NCI-H2227 (cell line): Measurements from ENCODE around the gene IL1RAPL2.
"Not testable (repeated sequence)": the region's sequence is repeated elsewhere in the genome, so short reads cannot be mapped to it uniquely, and the experiment has no call there.

Source experiments
- DNase-seq: peaks from one replicate; lab custom pipeline; 2025; ENCODE audit not compliant: unreplicated experiment; lab: John Stamatoyannopoulos, UW

IL1RAPL2 gene

DNA sequence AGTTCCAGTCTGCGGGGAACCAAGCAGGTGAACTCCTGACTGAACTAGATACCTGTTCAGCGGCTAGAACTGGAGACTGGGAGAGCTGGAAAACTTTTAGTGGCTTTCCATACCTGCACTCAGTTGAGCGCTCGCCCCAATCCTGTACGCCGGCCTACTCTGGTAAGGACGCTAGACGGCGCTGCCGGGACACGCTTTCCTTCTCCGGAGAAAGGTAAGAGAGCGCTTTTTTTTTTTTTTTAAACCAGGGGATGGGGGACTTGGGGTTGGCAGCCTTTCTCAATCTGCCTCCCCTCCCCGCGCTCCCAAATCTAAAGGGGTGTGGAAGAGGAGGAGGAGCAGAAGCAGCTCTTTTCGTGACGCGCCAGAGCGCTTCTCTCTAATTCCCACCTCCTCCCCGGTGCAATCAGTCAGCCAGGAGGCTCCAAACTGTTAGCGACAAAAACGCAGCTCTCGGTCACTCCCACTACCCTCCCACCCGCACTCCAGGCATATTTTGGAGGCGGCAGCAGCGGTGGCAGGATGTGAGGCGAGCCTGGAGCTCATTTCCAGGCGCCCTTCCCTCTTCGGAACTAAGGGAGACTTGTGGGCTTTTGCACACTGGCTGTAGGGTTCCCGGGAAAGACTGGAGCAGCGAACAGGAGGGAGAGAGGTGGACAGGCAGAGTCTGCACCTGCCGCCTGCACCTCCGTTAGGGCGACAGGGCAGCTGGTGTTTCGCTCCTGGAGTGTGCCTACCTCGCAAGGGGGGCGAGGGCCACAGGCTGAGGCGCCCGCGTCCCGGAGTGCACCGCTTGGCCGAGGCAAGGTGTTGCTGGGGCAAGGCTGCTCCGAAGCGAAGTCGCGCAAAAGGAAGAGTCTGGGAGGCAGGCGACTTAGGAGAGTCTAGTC, at the start of gene IL1RAPL2:
IL1RAPL2 (plus strand) TSS at position 409 of the 890 bp plus-strand sequence.
- DNase-seq: peak; percentile 48

GRCh38 chrX:104522386-104522785, 43.6 kb upstream of the IL1RAPL2 start:
- no peak for DNase-seq

DNA sequence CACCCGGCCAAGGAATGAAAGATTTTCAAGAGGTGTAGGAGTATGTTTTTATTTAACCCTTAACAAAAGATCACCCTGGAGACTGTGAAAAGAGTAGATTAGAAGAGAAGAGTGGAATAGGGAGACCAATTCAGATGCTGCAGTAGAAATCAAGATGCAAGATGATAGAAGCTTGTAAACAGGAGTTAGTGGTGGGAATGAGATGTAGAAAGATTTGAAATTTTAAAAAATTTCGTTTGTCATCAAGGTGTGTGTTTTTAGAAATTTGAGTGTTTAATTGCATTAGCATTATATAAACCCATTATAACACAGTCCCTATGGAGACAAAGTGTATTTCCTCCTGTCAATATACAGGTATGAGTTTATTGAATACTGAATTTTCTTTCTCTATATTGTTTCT, 42.1 kb upstream of the IL1RAPL2 start:
- DNase-seq: no peak

DNA sequence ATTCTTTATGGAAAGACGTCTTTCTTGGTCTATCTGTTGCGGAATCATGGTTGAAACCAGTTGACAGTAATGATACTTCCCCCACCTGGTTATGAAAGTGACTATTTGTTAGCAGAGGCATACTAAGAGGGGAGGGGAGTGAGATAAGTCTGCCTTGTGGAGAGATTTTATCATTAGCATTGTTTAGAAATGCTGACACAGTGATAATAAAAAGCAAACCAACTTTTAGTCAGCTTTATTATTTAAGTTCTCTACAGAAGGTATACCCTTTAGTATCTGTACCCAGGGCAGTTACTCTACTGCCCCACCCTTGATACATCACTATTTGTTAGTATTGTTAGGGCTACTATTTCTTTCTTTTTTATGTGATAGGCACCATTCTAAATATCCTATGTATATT, 26.9 kb upstream of the IL1RAPL2 start:
- DNase-seq: no peak

DNA sequence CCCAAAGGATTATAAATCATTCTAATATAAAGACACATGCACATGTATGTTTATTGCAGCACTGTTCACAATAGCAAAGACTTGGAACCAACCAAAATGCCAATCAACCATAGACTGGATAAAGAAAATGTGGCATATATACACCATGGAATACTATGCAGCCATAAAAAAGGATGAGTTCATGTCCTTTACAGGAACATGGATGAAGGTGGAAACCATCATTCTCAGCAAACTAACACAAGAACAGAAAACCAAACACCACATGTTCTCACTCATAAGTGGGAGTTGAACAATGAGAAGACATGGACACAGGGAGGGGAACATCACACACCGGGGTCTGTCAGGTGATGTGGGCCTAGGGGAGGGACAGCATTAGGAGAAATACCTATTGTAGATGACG, 23.6 kb upstream of the IL1RAPL2 start:
- not testable (repeated sequence) for DNase-seq

DNA sequence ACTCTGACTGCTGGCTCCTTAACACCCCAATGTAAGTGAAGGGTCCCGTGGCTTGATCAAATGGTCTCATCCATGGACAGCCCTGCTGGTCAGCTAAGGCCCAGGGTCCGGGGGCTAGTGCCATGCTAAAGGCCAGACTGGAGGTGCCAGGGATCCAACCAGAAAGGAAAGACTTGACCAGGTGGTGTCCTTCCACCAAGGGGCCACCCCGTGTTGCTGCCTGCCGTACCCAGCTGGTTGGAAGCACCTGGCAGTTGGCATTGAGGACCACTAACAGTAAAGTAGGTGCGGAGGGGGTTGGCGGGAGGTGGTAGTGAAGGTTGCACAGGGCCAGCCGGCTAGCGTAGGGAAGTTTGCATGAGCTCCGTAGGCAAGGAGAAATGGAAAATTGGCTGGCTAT, 1.7 kb upstream of the IL1RAPL2 start:
- DNase-seq: no peak

DNA sequence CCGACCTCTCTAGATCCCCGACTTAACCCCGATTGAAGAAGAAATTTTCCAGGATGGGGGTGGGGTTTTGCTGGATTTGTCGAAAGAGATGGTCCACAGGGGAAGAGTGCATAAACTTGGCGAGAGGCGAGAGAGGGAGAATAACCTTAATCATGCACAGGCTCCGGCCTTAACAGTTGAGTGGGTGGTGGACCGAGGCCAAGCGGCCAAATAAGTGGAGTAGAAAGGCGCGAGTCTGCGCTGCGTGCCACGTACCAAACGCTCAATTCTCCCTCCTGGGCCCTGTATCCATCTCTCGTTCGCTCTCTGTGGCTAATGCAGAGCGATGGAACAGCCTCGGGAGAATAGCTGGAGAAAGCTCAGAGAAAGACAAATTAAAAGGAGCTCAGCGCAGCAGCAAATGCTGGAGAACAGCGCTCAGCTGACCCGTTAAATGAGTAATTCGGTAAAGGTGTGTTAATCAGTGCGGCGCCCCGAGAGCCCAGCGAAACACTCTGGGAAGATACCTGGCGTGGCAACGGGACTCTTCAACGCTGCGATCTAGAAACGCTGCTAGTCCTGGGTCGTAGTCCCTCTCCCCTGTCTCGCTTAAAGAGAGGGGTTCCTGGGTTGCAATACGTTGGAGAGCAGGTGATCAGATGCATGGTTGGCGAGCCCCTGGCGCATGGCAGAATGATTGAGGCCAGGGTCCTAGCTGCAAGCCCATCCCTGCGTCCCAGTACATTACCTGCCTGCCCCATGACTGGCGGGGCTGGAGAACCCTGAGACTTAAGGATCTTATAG, 887 bp upstream of the IL1RAPL2 start:
- no peak for DNase-seq

DNA sequence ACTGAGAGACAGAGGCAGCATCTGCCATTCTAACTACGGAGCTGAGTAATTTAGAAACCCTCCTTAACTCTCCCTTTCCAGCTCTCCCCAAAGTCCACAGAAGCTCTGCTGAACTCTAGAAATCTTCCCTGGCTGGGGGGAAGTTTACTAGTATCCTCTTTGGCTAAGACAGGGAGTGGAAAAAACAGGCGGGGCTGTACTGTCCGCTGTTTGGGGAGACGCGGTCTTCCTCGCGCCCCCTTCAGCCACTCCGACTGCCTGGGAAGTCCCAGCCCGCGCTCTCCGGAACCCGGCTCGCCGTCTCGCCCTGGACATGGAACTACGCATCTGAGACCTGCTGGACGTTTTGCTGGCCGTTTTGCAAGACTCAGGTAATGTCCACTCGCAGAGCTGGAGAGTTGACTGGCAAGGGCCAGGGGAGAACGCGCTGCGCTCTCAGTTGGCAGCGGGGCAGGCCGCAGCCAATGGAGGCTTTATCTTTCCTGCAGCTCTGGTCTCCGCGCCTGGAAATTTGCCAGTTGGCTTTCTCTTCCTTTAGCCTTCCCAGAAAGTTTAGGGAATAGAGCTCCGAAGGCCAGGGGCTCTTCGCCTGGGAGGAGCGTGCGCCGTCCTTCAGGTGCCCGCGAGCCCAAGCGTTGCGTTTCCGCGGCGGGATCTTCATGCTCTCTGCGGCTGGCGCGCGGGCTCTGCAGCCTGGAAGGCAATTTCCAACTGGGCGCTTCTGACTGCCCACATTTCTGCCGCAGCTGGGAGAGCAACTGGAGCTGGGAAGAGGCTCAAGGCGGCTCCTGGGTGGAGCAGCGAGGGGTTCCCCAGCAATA, 892 bp downstream of the IL1RAPL2 start:
- DNase-seq: no peak

DNA sequence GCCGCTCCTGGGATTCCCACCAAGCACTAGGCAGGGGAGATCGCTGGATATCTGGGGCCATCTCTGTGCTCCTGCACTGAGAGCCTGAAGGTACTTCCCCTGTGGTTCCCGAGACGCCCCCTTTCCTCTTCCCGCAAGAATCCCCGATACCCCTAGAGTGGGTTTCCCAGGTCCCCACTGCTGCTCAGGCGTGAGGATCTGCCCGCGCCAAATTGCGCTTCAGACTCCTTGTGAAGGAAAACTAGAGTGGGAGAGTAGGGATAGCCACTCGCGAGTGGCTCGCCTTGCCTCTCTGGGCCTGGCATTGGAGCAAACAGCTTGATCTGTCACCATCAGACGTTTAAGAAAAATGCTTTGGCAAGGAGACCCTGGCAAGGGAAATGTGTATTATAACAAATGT, 1.5 kb downstream of the IL1RAPL2 start:
- DNase-seq: no peak

GRCh38 chrX:104568304-104568915, 2.4 kb downstream of the IL1RAPL2 start:
- DNase-seq: no peak

DNA sequence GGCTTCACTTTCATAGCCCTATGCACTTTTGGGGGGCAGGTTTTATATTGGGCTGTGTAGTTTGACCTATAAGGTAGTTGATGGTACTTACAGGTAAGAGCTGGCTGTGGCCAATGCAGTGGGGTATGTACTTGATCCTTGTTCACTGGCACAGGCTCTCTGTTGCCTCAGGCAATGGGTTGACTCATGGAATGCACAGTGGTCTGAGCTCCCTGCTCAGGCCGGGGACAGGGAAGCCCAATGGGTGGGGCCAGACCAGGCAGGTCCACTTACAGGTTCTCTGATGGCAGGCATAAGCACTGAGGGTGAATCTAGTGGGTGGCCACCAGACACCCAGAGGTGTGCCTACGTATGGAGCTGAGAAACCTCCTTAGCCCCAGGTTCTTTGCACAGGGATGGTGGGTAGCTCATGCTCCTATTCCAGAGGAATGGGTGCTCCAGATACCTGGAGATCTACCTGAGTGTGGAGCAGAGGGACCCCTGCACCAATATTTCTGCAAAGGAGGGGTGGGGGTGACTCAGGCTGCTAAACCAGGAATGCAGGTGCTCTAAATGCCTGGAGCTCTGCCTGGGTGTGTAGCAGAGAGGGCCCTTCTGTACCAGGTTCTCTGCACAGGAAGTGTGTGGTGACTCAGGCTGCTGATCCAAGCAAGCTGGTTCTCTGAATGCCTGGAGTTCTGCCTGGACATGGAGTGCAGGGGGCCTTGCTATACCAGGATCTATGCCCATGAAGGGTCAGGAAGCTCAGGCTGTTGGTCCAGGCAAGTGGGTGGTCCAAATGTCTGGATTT, 52.3 kb downstream of the IL1RAPL2 start:
- no peak for DNase-seq

DNA sequence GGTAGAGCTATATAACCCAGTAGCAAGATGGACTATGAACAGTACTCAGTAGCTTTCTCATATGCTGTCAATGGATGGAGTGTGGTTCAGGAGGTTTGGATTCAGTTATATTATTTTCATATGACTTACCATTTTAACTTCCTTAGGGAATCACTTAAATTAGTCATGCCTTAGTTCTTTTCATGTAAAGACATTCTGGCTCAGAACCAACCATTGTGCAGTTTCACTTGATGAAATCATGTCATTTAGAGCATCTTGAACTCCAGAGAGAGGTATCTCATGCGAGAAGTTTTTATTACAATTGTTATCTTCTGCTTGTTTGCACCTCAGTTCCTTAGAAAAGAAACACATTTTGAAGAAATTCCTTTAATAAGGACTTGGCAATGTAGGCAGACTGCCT, 55.8 kb downstream of the IL1RAPL2 start:
- DNase-seq: no peak

DNA sequence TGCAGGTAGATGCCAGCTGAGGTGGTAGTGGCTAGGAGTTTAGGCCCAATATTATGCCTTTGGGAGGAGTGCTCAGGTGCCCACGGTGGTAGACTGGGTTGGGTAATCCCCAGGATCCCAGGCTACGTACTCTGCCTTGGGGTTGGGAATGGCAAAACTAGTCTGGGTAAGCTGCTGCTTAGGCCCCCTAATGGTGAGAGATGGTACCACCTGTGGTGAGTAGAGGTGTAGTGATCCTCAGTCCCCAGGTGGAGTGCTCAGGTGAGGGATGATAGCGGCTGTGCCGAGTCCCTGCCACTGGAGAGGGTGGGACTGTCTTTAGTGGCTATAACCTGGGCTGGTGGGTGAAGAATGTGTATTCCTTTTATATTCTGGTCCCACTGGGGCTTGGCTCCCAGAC, 75.2 kb downstream of the IL1RAPL2 start:
- DNase-seq: no peak

- no peak for DNase-seq
These were observed 81.1 kb downstream of the IL1RAPL2 start for GRCh38 chrX:104647084-104647483.

DNA sequence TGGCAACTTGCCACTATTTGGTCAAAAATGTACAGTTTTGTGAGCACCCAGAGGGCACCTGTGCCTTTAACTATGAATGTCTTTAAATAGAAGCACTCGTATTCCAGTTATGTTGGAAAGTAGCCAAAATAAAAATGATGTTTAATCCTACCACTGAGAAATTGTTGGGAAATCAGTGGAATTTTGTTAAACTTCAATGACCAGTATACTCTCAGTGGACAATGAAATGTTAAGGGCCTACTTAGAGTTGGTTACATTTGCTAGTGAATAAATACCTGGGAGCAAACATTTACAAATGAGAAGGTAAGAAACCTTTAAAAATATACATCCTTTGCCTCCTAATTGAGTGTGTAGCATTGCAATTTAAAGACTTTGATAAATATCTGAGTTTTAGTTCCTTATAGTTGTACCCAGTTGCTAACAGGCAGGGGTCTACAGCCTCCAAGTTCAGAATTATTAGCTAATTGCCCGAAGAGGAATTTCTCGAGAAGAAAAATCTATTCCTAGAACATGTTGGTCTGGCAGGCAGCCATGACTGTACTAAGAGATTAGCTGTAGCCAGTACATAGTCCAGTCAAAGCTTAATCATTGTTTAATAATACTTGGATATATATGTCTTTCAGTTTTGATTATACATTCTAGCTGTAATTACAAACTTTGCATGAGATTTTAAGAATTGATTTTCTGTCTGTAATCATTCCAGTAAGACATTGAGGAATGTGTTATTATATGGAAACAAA, 93.2 kb downstream of the IL1RAPL2 start:
- DNase-seq: no peak

DNA sequence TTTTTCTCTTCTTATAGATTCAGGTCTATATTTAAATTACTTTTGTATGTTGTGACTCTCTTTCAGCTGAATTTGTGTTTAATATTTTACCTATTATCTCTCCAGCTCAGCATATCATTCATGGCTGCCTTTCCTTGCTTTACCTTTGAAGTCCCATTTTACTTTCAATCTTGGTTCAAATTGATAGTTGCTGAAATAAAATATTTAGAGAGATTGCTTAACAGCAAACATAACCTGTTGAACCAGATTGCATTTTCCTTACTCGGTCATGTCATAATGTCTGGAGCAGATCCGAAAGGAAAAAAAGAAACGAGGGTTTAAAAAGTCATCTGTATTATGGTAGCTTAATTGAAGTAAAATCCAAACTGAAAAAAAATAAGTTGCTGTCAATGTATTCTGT, 94.1 kb downstream of the IL1RAPL2 start:
- no peak for DNase-seq

- no peak for DNase-seq
These were observed 96.7 kb downstream of the IL1RAPL2 start for GRCh38 chrX:104662694-104663093.

GRCh38 chrX:104665691-104666090, 99.7 kb downstream of the IL1RAPL2 start:
- DNase-seq: no peak

DNA sequence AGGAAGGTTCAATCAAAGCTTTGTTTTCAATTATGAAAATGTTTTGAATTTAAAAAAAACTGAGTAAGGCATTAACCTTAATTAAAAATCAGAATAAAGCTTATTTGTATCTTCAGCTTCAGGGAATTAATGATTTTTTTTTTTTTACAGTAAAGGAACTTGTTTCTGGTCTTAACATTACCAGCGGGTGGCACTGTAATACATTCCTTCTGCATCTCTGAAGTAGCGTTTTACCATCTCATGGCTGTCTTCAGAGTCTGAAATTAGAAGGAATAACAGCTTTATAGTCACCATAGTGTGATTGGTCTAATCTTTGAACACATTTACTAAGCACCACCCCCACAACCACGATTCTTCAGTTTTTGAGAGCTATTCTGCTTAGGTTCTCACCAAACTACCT, 102.6 kb downstream of the IL1RAPL2 start:
- DNase-seq: no peak
